Uterus (tissue), 4 donors: ENCODE measurements around the gene GPR17. TPM values are rescaled to one million over a fixed set of nuclear protein-coding genes. Genes with fewer than 3 reads are reported as not detected.

Source experiments
- DNase-seq, 2 donors: peaks; one replicate each; pipeline ENCODE4 v3.0.0-alpha.2; 2019 to 2020
- H3K27ac ChIP-seq, 2 donors: fragments of 200-600 bp; sonication (generic); 1 replicate in 1 of 2; 2 replicates in 1 of 2; pipeline ENCODE4 v1.5.1; 2016 to 2018
- H3K27me3 ChIP-seq, 2 donors: fragments of 200-600 bp; sonication (generic); one replicate each; pipeline ENCODE4 v1.5.1; 2018 to 2019; ENCODE audit warnings: control low read depth in 1 of 2
- H3K36me3 ChIP-seq, 2 donors: fragments of 200-600 bp; sonication (generic); one replicate each; pipeline ENCODE4 v1.5.1; 2019; ENCODE audit warnings: control low read depth in 1 of 2
- H3K4me1 ChIP-seq, 2 donors: fragments of 200-600 bp; sonication (generic); one replicate each; pipeline ENCODE4 v1.5.1; 2018 to 2019; ENCODE audit warnings: control low read depth in 1 of 2
- H3K4me3 ChIP-seq, 2 donors: fragments of 200-600 bp; sonication (generic); 1 replicate in 1 of 2; 2 replicates in 1 of 2; pipeline ENCODE4 v1.5.1; 2018 to 2019; ENCODE audit warnings: mild to moderate bottlenecking in 1 of 2
- H3K9me3 ChIP-seq, 2 donors: fragments of 200-600 bp; sonication (generic); one replicate each; pipeline ENCODE4 v1.5.1; 2019; ENCODE audit warnings: control low read depth in 1 of 2
- CTCF ChIP-seq, 4 experiments: fragments of 200-600 bp in 2 of 4; fragments of 450-650 bp in 2 of 4; sonication (generic) in 2 of 4; IDR thresholded peaks; one replicate each; pipeline ENCODE4 v1.5.1; 2016 to 2019; ENCODE audit warnings: antibody characterized with exemption in 4 of 4, mild to moderate bottlenecking in 2 of 4, moderate library complexity in 1 of 4
- POLR2A ChIP-seq, 2 donors: fragments of 450-650 bp; IDR thresholded peaks; one replicate each; pipeline ENCODE4 v1.6.1; 2016; ENCODE audit warnings: antibody characterized with exemption in 2 of 2, mild to moderate bottlenecking in 1 of 2, moderate library complexity in 1 of 2
- intact Hi-C: fragments of 100-400 bp; cut with DNase I; formaldehyde crosslinking; loops from one replicate; pipeline ENCODE4 v1.15.1; 2023; ENCODE audit warnings: low total_unique reads
- total RNA-seq, 4 donors: library from RNA; depleted of rRNA in 3 of 4; stranded (reverse); fragments of >200 nt in 3 of 4; gene quantifications; one replicate each; pipeline versions ENCODE4 v1.1.0 to v1.2.4, GENCODE V29; 2014 to 2023
- donor health status: DM: yes; HTN: yes; CAD: no.

The GPR17 gene
- total RNA-seq, 4 donors from 2014 or later = 0.41 TPM; not detected in 3

DNA sequence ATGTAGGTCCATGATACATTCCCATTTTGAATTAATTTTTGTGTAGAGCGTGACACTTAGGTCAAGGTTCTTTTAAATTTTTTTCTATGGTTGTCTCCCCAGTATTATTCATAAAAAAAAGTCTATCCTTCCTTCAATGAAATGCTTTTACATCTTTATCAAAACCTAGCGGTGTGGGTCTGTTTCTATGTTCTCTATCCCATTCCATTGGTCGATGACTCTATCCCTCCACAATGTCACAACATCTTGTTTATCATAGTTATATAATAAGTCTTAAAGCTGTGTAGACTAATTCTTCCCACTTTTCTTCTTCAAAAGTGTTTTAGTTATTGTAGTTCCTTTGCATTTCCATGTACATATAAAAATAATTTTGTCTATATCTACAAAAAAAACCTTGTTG is 47.2 kb upstream of the GPR17 start:
- Histone ChIP-seq H3K9me3 (no peaks in the 10 kb centered on the region), H3K27ac (no peak overlapping the region), H3K27me3 (no peaks in the 10 kb centered on the region), H3K4me1 (no peaks in the 10 kb centered on the region), H3K4me3 (no peak overlapping the region), H3K36me3 (no peaks in the 10 kb centered on the region)
- DNase-seq = no peak
- TF ChIP-seq POLR2A (IDR thresholded peaks at IDR 0.05) (no peak), CTCF (IDR thresholded peaks at IDR 0.05) (no peak)
- intact Hi-C loops = no loop called here

- Histone ChIP-seq H3K27me3 (no peaks in the 10 kb centered on the region), H3K36me3 (no peaks in the 10 kb centered on the region), H3K27ac (no peak overlapping the region), H3K4me1 (no peaks in the 10 kb centered on the region), H3K4me3 (no peak overlapping the region), H3K9me3 (no peaks in the 10 kb centered on the region)
- TF ChIP-seq CTCF (IDR thresholded peaks at IDR 0.05) (no peak), POLR2A (IDR thresholded peaks at IDR 0.05) (no peak)
- intact Hi-C loops = no loop called here
- DNase-seq = no peak
Observed at GRCh38 chr2:127599211-127599610, 46.7 kb upstream of the GPR17 start.

- Histone ChIP-seq H3K27me3 (no peaks in the 10 kb centered on the region), H3K27ac (no peak overlapping the region), H3K36me3 (no peaks in the 10 kb centered on the region), H3K4me3 (no peak overlapping the region), H3K4me1 (no peaks in the 10 kb centered on the region), H3K9me3 (no peaks in the 10 kb centered on the region)
- DNase-seq = no peak
- intact Hi-C loops = no loop called here
- TF ChIP-seq CTCF (IDR thresholded peaks at IDR 0.05) = no peak
Observed at GRCh38 chr2:127604986-127605385, 41.0 kb upstream of the GPR17 start.

DNA sequence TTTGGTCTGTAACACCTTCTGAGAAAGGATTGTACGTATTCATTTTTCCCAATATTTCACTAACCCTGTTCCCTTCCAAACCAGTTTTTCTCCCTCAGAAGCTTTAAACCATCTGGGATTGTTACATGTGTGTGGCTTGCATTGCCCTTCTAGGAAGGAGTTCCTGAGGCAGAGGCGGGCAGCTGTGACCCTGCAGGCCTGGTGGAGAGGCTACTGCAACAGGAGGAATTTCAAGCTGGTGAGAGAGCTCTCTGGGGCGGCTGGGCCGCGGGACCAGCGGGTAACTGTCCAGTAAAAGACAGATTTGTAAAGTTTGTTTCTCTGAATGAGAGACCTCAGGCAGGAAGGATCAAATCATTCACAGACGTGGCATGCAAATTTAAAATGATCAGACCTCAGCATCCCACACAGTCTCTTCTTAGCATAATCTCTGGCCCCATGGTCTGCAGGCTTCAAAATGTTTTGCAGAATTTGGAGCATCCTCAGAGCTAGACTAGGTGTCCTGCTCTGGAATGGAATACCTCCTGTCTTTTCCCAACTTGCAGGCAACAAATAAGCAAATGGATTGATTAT is 40.2 kb upstream of the GPR17 start:
- no peaks in the 10 kb centered on the region for H3K9me3 ChIP-seq
- no peaks in the 10 kb centered on the region for H3K36me3 ChIP-seq
- H3K4me3 ChIP-seq = no peak overlapping the region
- no peak for TF ChIP-seq CTCF (IDR thresholded peaks at IDR 0.05)
- TF ChIP-seq POLR2A (IDR thresholded peaks at IDR 0.05) = no peak
- no peak for DNase-seq
- H3K27me3 ChIP-seq = no peaks in the 10 kb centered on the region
- intact Hi-C loops = no loop called here
- no peak overlapping the region for H3K27ac ChIP-seq
- no peaks in the 10 kb centered on the region for H3K4me1 ChIP-seq

GRCh38 chr2:127606625-127607398 is 39.1 kb upstream of the GPR17 start:
- no peaks in the 10 kb centered on the region for H3K36me3 ChIP-seq
- no peaks in the 10 kb centered on the region for H3K9me3 ChIP-seq
- no peak for DNase-seq
- no peaks in the 10 kb centered on the region for H3K27me3 ChIP-seq
- H3K4me1 ChIP-seq = no peaks in the 10 kb centered on the region
- no peak overlapping the region for H3K27ac ChIP-seq
- no peak overlapping the region for H3K4me3 ChIP-seq
- intact Hi-C loops = no loop called here
- TF ChIP-seq POLR2A (IDR thresholded peaks at IDR 0.05) (no peak), CTCF (IDR thresholded peaks at IDR 0.05) (no peak)
